ENCODE data around the gene NTN1. TPM values are rescaled to one million over a fixed set of nuclear protein-coding genes. Genes with fewer than 3 reads are reported as not detected.

The NTN1 gene
- total and polyA plus RNA-seq, 2 of the 4 experiments (the other 2 are of a cell fraction), result under 0.01 to 0.07 TPM

GRCh38 chr17:9235346-9235745, 214.0 kb downstream of the NTN1 start:
- H3K27ac ChIP-seq (ENCODE audit: insufficient read depth, low read length), result no peak overlapping the region
- no peak overlapping the region for H3K4ac ChIP-seq (ENCODE audit: low read depth, low read length)
- H4K8ac ChIP-seq (ENCODE audit: low read depth in 2 of 2, low read length in 2 of 2), result no peak overlapping the region
- dilution Hi-C loops (cut with HindIII; ENCODE audit: low sequenced_read_pairs, unreplicated experiment) (no loop called here), intact Hi-C loops (cut with micrococcal nuclease) (no loop called here), in situ Hi-C loops (cut with MboI; ENCODE audit: low sequenced_read_pairs) (no loop called here)
- H3K4me2 ChIP-seq (ENCODE audit: low read depth, low read length), result no peak overlapping the region
- no peaks in the 10 kb centered on the region for H3K79me1 ChIP-seq (ENCODE audit: low read depth in 1 of 2, low read length in 2 of 2)
- 20% methylated on average over 1 of the region's 4 CpGs; no CpG with 5 or more reads in 1 of the 2 experiments for whole genome bisulfite sequencing, 2 experiments (ENCODE audit: extremely low coverage in 2 of 2, insufficient read length in 1 of 2)
- H3K56ac ChIP-seq (ENCODE audit: extremely low read depth, insufficient read depth, low read length), result no peak overlapping the region
- no TSS peak for BruUV-seq (replicated peaks)
- H2BK20ac ChIP-seq (ENCODE audit: low read depth, low read length), result no peak overlapping the region
- DNase-seq (no peak), ATAC-seq (ENCODE audit: low read depth) (no peak)
- H3K18ac ChIP-seq (ENCODE audit: low read depth, low read length), result no peak overlapping the region
- no peak overlapping the region for H2AFZ ChIP-seq (replicated peaks; ENCODE audit: low read length, poor library complexity)
- H3K9me1 ChIP-seq (ENCODE audit: insufficient read depth, low read length), result peaks cover 5% of the 10 kb centered on the region
- no peak overlapping the region for H4K91ac ChIP-seq (ENCODE audit: insufficient read depth, low read depth, low read length)
- no peak overlapping the region for H2BK5ac ChIP-seq (ENCODE audit: low read depth, low read length, poor library complexity, severe bottlenecking)
- no peak overlapping the region for H4K5ac ChIP-seq (ENCODE audit: low read depth, low read length)
- CTCF ChIA-PET, result no interaction called here
- H2AK5ac ChIP-seq (ENCODE audit: low read depth, low read length), result no peak overlapping the region
- no peaks in the 10 kb centered on the region; the same call in 1 of the 2 replicates for H3K27me3 ChIP-seq (ENCODE audit: control insufficient read depth, insufficient read depth, low read length)
- H3K4me1 ChIP-seq (ENCODE audit: control insufficient read depth, insufficient read depth, low read length), result peaks cover 7% of the 10 kb centered on the region
- H4K20me1 ChIP-seq (ENCODE audit: insufficient read depth, low read length), result no peaks in the 10 kb centered on the region; the same call in 1 of the 2 replicates
- H3K9ac ChIP-seq (ENCODE audit: low read depth, low read length), result no peak overlapping the region
- no peak overlapping the region for H2BK120ac ChIP-seq (ENCODE audit: low read depth, low read length)
- no peaks in the 10 kb centered on the region for H3K36me3 ChIP-seq (ENCODE audit: control insufficient read depth, insufficient read depth, low read length)
- H2BK15ac ChIP-seq (ENCODE audit: low read depth, low read length), result no peak overlapping the region
- H3K23ac ChIP-seq (ENCODE audit: low read depth, low read length), result no peak overlapping the region
- no peak overlapping the region for H3K4me3 ChIP-seq (ENCODE audit: insufficient read depth, low read depth, low read length)
- no peak overlapping the region for H2AK9ac ChIP-seq (replicated peaks; ENCODE audit: low read depth, low read length, poor library complexity)
- no peak overlapping the region for H3K14ac ChIP-seq (replicated peaks; ENCODE audit: low read depth, low read length)
- POLR2A ChIA-PET (ENCODE audit: unreplicated experiment), result no interaction called here
- H3K9me3 ChIP-seq (ENCODE audit: control insufficient read depth, insufficient read depth, low read length), result no peaks in the 10 kb centered on the region
- TF ChIP-seq USF2 (IDR thresholded peaks at IDR 0.05; ENCODE audit: low read depth, low read length) (no peak), RFX5 (IDR thresholded peaks at IDR 0.05; ENCODE audit: low read depth, low read length) (no peak), FOS (IDR thresholded peaks at IDR 0.05; ENCODE audit: low read depth, low read length) (no peak), RCOR1 (IDR thresholded peaks at IDR 0.05; ENCODE audit: insufficient replicate concordance, low read length) (no peak), RAD21 (IDR thresholded peaks at IDR 0.05; ENCODE audit: low read length) (no peak), SMC3 (IDR thresholded peaks at IDR 0.05; ENCODE audit: low read depth, low read length) (no peak), CHD1 (IDR thresholded peaks at IDR 0.05; ENCODE audit: low read depth, low read length) (no peak), ELK1 (IDR thresholded peaks at IDR 0.05; ENCODE audit: borderline replicate concordance, low read depth, low read length) (no peak), CEBPB (IDR thresholded peaks at IDR 0.05; ENCODE audit: low read depth, low read length) (no peak), BHLHE40 (IDR thresholded peaks at IDR 0.05; ENCODE audit: low read depth, low read length) (no peak), MAFK (IDR thresholded peaks at IDR 0.05; ENCODE audit: low read depth, low read length) (no peak), CTCF (conservative IDR thresholded peaks at IDR 0.05; ENCODE audit: low read depth, low read length) (no peak), NFE2L2 (IDR thresholded peaks at IDR 0.05; ENCODE audit: low read depth, low read length) (no peak), MAZ (IDR thresholded peaks at IDR 0.05; ENCODE audit: borderline replicate concordance, low read depth, low read length) (no peak), MXI1 (IDR thresholded peaks at IDR 0.05; ENCODE audit: borderline replicate concordance, low read depth, low read length) (no peak), POLR2A (IDR thresholded peaks at IDR 0.05; ENCODE audit: low read depth, low read length) (no peak)
